Measurements from ENCODE around the gene SON. TPM values are rescaled to one million over a fixed set of nuclear protein-coding genes. Genes with fewer than 3 reads are reported as not detected.
A peak's percentile ranks its signal among the peaks of the same experiment; 100 is the strongest.

SON gene, protein sequence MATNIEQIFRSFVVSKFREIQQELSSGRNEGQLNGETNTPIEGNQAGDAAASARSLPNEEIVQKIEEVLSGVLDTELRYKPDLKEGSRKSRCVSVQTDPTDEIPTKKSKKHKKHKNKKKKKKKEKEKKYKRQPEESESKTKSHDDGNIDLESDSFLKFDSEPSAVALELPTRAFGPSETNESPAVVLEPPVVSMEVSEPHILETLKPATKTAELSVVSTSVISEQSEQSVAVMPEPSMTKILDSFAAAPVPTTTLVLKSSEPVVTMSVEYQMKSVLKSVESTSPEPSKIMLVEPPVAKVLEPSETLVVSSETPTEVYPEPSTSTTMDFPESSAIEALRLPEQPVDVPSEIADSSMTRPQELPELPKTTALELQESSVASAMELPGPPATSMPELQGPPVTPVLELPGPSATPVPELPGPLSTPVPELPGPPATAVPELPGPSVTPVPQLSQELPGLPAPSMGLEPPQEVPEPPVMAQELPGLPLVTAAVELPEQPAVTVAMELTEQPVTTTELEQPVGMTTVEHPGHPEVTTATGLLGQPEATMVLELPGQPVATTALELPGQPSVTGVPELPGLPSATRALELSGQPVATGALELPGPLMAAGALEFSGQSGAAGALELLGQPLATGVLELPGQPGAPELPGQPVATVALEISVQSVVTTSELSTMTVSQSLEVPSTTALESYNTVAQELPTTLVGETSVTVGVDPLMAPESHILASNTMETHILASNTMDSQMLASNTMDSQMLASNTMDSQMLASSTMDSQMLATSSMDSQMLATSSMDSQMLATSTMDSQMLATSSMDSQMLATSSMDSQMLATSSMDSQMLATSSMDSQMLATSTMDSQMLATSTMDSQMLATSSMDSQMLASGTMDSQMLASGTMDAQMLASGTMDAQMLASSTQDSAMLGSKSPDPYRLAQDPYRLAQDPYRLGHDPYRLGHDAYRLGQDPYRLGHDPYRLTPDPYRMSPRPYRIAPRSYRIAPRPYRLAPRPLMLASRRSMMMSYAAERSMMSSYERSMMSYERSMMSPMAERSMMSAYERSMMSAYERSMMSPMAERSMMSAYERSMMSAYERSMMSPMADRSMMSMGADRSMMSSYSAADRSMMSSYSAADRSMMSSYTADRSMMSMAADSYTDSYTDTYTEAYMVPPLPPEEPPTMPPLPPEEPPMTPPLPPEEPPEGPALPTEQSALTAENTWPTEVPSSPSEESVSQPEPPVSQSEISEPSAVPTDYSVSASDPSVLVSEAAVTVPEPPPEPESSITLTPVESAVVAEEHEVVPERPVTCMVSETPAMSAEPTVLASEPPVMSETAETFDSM (N-terminal part only)
- 179 TPM for total RNA-seq

GRCh38 chr21:33542640-33543504 is at the start of gene SON:
Gene SON (plus strand): TSS chr21:33543038. CDS start chr21:33543093, 55 bp downstream.
- H3K9me3 ChIP-seq = no peaks in the 10 kb centered on the region
- intact Hi-C loops (cut with DNase I) = loop anchor here (1.0 kb wide), 3 partner anchors 45 to 99 kb away; partner anchors contain the start of genes DONSON and ITSN1
- no peak for TF ChIP-seq CTCF (IDR thresholded peaks at IDR 0.05)
- peak; percentile 98 to 99 for DNase-seq (ENCODE audit: low spot score in 2 of 2)
- peaks cover 0 to 18% of the 10 kb centered on the region in 2 donors for H3K4me1 ChIP-seq
- peak within 1 kb of the TSS; percentile 98 to 99 for H3K27ac ChIP-seq
- H3K27me3 ChIP-seq = no peaks in the 10 kb centered on the region
- peak within 1 kb of the TSS; percentile 79 to 82 for H3K4me3 ChIP-seq
- peaks cover 18 to 30% of the 10 kb centered on the region in 2 donors for H3K36me3 ChIP-seq

DNA sequence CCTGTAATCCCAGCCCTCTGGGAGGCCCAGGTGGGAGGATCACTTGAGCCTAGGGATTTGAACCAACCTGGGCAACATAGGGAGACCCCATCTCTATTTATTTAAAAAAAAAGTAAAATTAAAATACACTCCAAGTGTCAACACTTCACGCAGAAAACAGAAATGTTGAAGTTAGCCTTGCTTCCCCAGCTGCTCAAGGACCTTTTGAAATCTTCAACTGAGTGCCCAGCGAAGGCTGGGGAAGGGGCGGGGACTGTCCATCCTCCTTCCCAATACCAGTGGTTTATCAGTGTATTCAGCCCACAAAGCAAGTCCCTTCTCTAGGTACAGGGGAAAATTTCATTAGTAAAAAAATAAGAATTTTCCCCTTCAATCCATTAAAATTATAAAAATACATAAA is 49.1 kb upstream of the SON start:
- Histone ChIP-seq H3K27ac (no peak overlapping the region), H3K27me3 (no peaks in the 10 kb centered on the region), H3K9me3 (no peaks in the 10 kb centered on the region), H3K4me3 (no peak overlapping the region), H3K4me1 (no peaks in the 10 kb centered on the region), H3K36me3 (no peaks in the 10 kb centered on the region)
- no peak for TF ChIP-seq CTCF (IDR thresholded peaks at IDR 0.05)
- no peak for DNase-seq (ENCODE audit: low spot score in 2 of 2)
- intact Hi-C loops (cut with DNase I) = loop anchor here (5.0 kb wide), 1 partner anchor 94 kb away; the partner anchor contains the start of gene DONSON

GRCh38 chr21:33495743-33496142 is 47.1 kb upstream of the SON start:
- intact Hi-C loops (cut with DNase I) = no loop called here

DNA sequence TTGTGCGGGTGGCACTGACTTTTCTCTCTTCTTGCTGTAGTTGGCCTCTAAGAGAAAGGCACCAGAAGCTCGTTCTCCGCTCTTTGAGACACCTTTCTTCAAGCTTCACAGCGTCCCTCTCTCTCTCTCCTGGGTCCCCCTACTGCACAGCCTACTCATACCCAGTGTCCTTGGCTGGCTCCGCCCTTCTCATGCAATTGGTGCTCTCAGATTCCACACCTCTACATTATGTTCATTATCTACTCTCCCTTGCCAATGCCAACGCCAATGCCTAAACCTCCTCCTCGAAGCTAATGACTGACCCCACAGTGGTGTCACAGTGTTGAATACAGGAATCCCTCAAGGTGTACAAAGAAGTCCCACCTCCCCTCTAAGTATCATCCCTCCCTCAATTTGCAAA is 46.5 kb upstream of the SON start:
- Histone ChIP-seq H3K36me3 (no peaks in the 10 kb centered on the region), H3K27me3 (no peaks in the 10 kb centered on the region), H3K4me3 (no peak overlapping the region), H3K4me1 (no peaks in the 10 kb centered on the region), H3K9me3 (no peaks in the 10 kb centered on the region), H3K27ac (no peak overlapping the region)
- intact Hi-C loops (cut with DNase I) = no loop called here
- no peak for DNase-seq (ENCODE audit: low spot score in 2 of 2)
- no peak for TF ChIP-seq CTCF (IDR thresholded peaks at IDR 0.05)

More at GRCh38 chr21:33495743-33496142, 47.1 kb upstream of the SON start:
- no peak for TF ChIP-seq CTCF (IDR thresholded peaks at IDR 0.05)
- no peak for DNase-seq (ENCODE audit: low spot score in 2 of 2)
- no peaks in the 10 kb centered on the region for H3K4me1 ChIP-seq
- no peaks in the 10 kb centered on the region for H3K36me3 ChIP-seq
- H3K27ac ChIP-seq = no peak overlapping the region
- H3K9me3 ChIP-seq = no peaks in the 10 kb centered on the region
- H3K4me3 ChIP-seq = no peak overlapping the region
- H3K27me3 ChIP-seq = no peaks in the 10 kb centered on the region
